Measurements from ENCODE around the gene LRP2.

The LRP2 gene

GRCh38 chr2:169358016-169358415 is 4.3 kb downstream of the LRP2 start:
- H3K36me3 ChIP-seq, result no peaks in the 10 kb centered on the region
- H3K9me3 ChIP-seq, result no peaks in the 10 kb centered on the region
- H3K4me1 ChIP-seq, result peaks cover 0 to 23% (median 18%) of the 10 kb centered on the region in 4 donors
- no peak overlapping the region for H3K4me3 ChIP-seq
- H3K27ac ChIP-seq, result no peak overlapping the region
- no peak for DNase-seq
- intact Hi-C loops (cut with DNase I; ENCODE audit: low total_unique reads), result no loop called here
- H3K27me3 ChIP-seq, result peaks cover 0 to 22% of the 10 kb centered on the region in 2 donors
- TF ChIP-seq CTCF (IDR thresholded peaks at IDR 0.05), result no peak

GRCh38 chr2:169354244-169354643 is 8.1 kb downstream of the LRP2 start:
- Histone ChIP-seq H3K27me3 (peaks cover 0 to 2% of the 10 kb centered on the region in 2 donors), H3K27ac (no peak overlapping the region)
- DNase-seq, result no peak

GRCh38 chr2:169351725-169352124 is 10.6 kb downstream of the LRP2 start:
- no peak overlapping the region for H3K27ac ChIP-seq
- intact Hi-C loops (cut with DNase I; ENCODE audit: low total_unique reads), result no loop called here
- H3K4me3 ChIP-seq, result no peak overlapping the region
- no peaks in the 10 kb centered on the region for H3K9me3 ChIP-seq
- H3K4me1 ChIP-seq, result no peaks in the 10 kb centered on the region
- no peak for TF ChIP-seq CTCF (IDR thresholded peaks at IDR 0.05)
- no peaks in the 10 kb centered on the region for H3K27me3 ChIP-seq
- no peaks in the 10 kb centered on the region for H3K36me3 ChIP-seq
- no peak for DNase-seq

More at GRCh38 chr2:169354244-169354643, 8.1 kb downstream of the LRP2 start:
- Histone ChIP-seq H3K36me3 (no peaks in the 10 kb centered on the region), H3K9me3 (no peaks in the 10 kb centered on the region), H3K4me3 (no peak overlapping the region), H3K4me1 (no peaks in the 10 kb centered on the region)
- no peak for TF ChIP-seq CTCF (IDR thresholded peaks at IDR 0.05)
- intact Hi-C loops (cut with DNase I; ENCODE audit: low total_unique reads), result no loop called here

GRCh38 chr2:169349535-169349934 is 12.8 kb downstream of the LRP2 start:
- H3K4me3 ChIP-seq, result no peak overlapping the region
- no peak for TF ChIP-seq CTCF (IDR thresholded peaks at IDR 0.05)
- no peak overlapping the region for H3K27ac ChIP-seq
- no peak for DNase-seq
- intact Hi-C loops (cut with DNase I; ENCODE audit: low total_unique reads), result no loop called here
- no peaks in the 10 kb centered on the region for H3K27me3 ChIP-seq
- H3K4me1 ChIP-seq, result no peaks in the 10 kb centered on the region
- H3K9me3 ChIP-seq, result no peaks in the 10 kb centered on the region
- no peaks in the 10 kb centered on the region for H3K36me3 ChIP-seq

GRCh38 chr2:169348321-169349024 is 13.9 kb downstream of the LRP2 start:
- Histone ChIP-seq H3K27ac (no peak overlapping the region), H3K4me3 (no peak overlapping the region), H3K36me3 (no peaks in the 10 kb centered on the region), H3K9me3 (no peaks in the 10 kb centered on the region), H3K4me1 (no peaks in the 10 kb centered on the region), H3K27me3 (no peaks in the 10 kb centered on the region)
- TF ChIP-seq CTCF (IDR thresholded peaks at IDR 0.05), result no peak
- intact Hi-C loops (cut with DNase I; ENCODE audit: low total_unique reads), result no loop called here
- DNase-seq, result no peak
